NCI-H1694 treated with DMSO at 0.1 percent for 48 hours (cell line): ENCODE data around the gene PLK2.

Source experiments
- DNase-seq: peaks from one replicate; lab custom pipeline; 2025; lab: John Stamatoyannopoulos, UW

PLK2 gene

DNA sequence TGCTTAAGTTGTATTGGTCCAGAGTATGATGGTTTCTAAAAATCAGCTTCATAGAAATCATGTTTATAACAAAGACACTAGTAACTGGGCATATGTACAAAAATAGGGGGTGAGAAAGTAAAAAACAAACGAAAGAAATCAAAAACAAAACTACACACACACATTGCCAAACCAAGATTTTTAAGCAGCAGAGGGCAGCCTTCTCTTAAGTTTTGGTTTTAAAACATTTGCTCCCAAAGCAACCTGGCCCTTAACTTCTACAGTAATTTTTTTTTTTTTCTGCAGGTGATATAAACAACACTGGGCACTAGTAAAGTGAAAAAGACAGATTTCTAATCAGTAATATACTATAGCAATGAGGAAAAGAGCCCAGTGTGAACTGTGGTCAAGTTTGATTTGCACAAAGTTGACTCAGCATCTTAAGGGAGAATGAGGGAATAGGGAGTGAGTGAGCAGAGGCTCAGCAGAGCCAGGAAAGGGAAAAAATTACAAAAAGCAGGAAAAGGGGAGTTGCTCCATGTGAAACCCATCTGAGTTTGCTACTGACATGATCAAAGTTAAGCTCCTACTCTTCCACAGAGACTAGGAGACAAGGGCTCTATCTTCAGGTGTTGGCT, 18.0 kb upstream of the PLK2 start:
- DNase-seq: no peak

DNA sequence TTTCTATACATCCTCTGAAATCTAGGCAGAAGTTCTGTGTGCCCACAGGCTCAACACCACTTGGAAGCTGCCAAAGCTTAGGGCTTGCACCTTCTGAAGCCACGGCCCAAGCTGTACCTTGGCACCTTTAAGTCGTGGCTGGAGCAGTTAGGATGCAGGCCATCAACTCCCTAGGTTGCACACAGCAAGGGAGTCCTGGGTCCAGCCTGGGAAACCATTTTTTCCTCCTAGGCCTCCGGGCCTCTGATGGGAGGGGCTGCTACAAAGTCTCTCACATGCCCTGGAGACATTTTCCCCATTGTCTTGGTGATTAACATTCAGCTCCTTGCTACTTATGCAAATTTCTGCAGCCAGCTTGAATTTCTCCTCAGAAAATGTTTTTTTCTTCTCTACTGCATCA, 15.5 kb upstream of the PLK2 start:
- no peak for DNase-seq

DNA sequence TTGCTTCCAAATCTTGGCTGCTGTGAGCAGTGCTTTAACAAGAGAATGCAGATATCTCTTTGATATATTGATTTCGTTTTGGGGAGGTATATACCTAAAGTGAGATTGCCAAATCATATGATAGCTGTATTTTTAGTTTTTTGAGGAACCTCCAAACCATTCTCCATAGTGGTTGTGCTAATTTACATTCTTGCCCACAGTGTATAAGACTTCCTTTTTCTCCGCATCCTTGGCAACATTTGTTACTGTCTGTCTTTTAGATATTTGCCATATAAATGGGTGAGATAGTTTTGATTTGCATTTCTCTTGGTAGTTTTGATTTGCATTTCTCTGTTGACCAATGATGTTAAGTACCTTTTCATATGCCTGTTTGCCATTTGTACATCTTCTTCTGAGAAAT, 10.0 kb upstream of the PLK2 start:
- DNase-seq: no peak

DNA sequence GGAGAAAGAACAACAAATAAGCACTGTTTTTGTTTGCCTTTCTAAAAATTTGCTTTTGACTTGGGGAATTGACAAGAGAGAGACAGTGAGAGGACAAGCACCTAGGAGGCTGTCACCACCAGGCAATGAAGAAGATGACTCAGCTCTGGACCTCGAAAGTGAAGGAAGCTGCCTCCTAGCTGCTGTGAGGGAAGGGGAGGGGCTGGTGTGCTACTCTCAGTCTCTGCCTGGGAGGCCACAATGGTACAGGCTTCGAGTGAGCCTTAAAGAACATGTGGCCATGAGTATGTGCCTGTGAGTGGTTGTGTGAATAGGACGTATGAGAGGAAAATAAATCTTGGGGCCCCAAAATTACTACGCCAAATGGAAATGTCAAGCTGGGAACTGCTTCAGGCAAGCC, 7.1 kb upstream of the PLK2 start:
- no peak for DNase-seq

DNA sequence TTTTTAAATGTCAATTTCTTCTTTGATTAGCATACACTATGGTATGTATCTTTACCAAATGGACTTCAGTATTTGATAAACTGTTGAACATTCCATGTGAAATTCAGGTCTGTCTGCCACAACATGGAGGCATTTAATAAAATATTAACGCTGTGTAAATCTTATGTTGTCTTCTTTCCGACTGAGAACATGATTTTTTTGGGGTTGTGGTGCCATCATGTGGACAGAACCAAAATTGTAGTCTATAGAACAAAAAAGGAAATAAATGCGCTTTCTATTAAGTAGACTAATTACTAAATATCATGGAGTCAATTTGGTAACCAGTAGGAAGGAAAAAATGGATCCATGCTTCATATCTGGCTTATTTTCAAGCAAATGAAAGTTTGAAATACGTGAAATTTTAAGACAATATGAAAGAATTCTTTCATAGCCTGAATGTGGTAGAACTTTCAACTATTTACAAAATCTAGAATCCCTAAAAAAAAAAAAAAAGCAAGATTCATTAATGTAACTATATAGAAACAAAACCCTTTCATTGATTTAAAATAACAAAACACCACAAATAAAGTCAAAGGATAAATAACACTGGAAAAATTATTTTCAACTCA, 2.8 kb upstream of the PLK2 start:
- DNase-seq: peak; percentile 66

DNA sequence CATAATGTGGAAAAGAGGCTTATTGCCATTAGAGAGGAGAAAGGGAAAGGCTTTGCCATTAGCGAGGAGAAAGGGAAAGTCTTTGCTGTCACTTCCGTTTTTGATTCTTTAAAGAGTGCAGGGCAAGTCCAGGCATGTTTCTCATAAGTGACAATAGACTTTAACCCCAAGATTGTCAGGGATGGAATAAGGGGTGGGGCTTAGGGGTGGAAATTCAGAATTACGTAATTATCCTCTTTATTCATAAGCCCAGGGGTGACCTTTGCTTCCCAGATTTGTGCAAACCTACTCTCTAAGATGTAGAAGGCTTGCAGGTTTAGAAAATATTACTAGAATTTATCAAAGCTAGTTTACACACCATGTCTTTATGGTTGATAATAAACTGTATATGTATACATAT, 2.3 kb upstream of the PLK2 start:
- no peak for DNase-seq

DNA sequence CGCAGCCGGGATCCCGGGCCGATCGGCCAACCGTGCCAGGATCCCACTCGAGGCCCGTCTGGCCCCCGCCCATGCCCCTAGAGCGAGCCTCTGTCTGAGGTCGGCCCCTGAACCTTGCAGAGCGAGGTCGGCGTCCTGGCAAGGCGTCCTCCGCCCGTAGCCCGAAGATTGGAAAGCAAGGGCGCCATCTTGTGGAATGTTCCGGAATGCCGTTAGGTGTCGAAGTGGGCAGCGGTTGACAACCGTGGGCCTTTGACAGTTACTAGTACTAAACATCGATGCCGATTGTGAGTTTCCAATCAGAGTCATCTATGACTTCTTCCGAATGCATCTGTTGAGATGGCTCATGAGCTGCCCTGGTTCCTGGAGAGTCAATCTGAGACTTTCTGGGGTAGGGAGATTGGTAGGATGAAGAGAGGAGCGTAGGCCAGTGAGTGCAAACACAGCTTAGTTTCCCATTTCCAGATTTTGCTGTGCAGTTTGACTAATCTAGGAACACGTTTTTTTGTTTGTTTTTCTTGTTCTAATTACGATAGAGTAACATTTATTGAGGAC, 923 bp upstream of the PLK2 start:
- DNase-seq: peak; percentile 67

DNA sequence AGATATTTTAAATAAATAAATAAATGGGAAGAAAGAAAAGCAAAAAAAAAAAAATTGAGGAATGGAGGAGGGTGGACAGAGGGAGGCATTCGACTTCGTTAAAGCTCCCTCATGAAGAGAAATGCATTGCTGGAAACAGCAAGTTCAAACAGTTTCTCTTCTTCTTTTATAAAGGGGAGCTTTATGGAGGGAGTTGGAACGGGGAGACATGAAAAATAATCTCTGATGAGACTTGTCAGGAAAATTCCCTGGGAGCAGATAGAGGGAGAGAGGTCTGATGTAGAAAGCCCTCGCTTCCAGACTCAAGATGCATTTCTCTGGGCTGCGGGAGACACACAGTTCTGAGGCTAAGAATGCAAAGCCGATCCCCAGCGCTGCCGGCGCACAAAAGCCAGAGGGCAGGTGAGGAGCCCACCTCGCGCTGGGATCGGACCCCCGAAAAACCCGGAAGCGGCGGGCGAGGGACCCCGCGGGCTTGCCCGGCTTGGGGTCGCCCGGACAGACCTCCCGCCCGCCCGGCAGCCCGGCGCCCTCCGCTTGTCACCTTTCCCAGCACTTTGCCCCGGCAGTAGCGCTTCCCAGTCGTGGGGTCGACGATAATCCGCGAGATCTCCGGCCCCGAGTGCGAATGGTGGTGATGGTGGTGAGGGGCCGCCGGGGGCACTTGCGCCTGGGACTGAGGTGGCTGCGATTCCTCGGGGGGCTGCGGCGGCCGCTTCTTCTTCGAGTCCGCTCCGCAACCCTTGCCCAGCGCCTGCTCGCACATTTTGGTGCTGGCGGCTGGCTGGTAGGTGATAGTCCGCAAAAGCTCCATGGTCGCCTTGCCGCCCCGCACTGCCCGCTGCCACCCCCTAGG, 512 bp downstream of the PLK2 start:
- no peak for DNase-seq

DNA sequence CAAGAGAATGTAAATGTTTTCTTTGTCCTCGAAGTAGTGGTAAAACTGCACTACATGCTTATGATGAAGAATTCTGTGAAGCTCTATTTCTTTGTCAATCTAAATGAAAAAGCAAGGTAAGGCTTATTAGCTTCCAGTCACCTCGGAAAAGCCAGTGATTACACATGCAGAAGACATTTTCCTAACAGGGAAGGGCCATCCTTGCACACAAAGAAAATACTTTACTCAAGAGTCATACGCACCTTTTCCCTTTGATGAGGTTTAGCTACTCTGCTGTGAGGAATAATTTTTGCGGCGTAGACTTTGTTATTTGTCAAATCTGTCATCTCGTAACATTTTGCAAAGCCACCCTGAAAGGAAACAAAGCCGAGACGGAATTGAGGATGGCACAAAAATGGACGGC, 1.1 kb downstream of the PLK2 start:
- no peak for DNase-seq

DNA sequence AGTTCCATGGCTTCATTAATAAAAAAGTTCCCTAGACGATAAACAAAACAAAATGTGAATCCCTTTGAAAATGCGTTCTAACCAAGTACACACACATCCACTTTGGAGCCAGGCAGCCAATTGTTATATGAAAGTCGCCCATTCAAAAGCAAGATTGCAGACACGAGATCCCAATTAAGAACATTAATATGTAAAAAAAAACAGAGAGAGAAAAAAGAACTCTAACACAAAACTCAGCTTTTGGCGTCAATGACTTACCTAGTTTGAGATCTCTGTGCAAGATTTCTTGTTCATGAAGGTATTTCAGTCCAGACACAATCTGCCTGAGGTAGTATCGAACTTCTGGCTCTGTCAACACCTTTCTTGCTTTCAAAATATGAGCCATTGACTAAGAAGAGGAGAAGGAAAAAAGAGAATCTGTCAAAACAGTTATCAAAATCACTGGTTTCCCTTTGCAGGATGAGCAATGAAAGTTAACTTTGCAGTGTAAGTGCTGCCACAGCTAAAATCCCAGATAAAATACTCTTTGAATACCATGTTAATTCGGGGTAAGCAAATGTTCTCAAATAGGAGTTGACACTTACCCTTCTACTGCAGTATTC, 1.6 kb downstream of the PLK2 start:
- no peak for DNase-seq

DNA sequence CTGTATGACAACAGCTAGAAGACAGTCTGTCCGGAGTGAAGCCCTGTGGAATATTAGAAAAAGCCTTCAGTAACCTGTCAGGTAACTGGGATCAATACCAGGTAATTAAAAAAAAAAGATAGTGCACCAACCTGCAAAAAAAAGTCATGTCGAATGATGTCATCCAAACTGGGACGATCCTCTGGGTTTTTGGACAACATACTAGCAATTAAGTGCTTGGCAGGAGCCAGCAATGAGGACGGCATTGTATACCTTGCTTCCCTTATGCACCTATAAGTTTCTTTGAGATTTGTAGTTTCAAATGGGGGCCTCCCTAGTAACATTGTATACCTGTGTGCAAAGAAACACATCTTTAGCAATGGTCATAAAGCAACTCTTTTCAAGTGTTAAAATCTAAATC, 2.8 kb downstream of the PLK2 start:
- no peak for DNase-seq

DNA sequence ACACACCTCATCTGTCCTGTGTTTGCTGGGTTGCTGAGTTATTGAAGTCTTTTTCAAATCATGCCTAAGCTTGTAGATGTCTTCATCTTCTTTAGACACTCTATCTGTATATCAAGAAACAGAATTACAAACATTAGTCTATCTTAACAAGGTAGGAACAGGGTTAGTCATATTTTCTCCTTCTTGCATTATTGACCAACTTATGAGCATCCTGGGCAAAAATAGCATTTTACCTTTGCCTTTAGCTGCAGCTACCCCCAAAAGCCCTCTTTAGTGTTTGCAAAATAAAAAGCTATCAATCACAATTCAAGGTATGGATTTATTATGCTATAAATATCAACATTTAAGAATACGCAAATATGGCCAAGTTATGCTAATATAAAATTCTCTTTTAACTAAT, 3.4 kb downstream of the PLK2 start:
- DNase-seq: no peak

DNA sequence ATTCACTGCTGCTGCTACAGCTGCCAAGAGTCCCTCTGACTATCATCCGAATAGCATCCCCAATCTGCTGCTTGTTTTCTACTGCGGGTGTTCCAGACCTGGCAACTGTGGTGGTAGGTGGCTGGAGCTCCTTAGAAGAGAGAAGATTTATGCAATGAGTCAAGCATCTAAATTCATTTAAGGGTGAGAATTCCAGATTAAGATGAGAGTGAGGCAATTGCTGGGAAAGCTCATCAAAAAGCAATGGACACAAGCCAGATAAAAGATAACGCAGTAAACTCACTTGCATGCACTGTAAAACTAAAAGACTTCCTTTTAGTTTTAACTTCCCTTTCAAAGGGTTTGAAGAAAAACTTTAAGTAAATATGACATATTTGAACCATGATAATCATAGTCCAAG, 3.9 kb downstream of the PLK2 start:
- no peak for DNase-seq

DNA sequence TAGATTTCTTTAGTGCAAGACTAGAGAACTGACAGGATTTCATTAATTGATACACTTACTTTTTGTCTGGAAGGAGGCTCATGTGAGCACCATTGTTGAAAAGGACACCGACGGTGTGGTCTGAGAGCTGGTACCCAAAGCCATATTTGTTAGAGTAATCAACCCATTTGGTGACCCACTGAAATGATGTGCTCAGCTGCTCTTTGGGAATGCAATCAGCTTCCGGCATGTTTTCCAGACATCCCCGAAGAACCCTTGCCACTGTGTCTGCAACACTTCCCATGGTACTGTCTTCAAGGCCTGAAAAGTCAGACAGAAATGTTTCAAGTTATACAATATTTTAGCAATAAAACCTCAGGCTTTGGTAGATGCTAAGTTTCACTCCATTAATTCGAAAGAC, 4.4 kb downstream of the PLK2 start:
- no peak for DNase-seq

DNA sequence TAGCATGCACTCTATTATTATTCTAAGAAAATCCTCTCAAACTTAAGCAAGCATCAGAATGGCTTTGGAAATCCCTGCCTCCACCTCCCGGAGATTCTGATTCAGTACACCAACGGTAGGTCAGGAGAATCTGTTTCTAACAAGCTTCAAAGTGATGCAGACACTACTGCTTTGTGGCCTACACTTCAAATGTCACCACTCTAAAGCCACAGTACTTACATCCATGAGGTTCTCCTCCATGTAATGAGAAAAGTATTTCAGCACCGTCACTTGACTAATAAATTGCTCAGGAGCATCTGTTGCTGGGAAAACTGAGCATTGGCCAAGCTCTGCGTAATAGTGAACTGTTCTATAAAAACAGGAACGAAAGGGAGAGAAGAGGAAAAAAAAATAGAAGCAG, 4.8 kb downstream of the PLK2 start:
- no peak for DNase-seq

DNA sequence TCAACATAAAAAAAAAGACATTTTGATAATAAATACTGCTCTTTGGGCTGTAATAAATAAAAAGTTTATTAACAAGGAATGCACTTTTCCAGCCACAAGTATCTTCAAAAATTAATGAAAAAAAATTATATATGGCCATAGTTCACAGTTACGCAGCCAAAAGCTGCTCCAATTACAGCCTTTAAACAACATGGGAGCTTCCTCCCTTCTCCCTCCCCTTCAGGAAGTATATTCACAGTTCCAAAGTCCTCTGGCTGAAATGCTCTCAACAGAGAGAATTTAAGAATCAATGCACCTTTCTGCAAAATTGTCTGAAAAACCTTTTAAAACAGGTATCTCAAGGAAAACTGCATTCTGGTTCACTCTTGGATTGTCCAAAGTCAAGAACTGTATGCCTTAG, 5.9 kb downstream of the PLK2 start:
- DNase-seq: no peak

DNA sequence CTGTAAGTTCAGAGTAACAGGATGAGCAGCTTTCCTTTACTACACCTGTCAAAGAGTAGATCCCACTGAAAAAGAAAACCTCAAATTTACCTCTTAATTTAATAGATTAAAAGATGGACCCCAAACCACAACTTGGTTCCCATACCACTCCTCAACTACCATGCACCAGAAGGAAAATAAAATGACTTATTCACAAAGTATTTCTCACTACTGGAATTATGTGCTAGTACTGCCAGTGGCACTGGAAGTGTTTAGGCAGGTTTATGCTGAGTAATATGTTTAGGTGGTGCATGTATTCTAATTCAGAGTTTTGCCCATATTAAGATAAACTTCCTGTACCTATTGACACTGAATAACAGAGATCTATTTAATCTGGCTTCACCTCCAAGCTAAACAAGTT, 6.6 kb downstream of the PLK2 start:
- no peak for DNase-seq

DNA sequence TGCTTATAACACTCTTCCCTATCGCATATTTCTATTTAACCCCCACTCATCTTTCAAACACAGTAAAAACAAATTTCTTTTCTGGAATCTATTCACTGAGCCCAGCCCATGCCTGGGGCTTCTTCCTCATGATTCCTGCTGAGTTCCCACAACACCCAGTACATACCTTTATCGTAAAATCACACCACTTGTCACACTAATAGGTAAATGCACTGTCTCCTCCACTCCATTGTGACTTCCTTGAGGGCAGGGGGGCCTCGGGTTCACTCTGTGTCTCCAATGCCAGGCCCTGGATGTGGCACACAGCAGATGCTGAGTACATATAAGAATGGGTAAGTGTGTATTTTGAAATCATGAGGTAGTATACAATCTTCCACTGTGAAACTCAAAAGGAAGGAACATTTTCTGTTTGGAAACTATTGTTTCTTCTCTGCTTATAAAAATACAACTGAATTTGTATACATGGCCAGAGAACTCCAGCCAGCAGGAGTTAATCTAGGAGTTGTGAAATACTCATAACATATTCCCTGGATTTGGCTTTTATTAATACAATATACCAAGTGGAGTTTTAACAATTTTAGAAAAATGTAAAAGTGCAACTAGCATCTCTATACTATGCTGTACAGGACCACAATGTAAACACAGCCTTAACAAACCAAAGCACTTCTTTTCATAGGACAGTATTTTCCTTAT, 7.2 kb downstream of the PLK2 start:
- DNase-seq: no peak

DNA sequence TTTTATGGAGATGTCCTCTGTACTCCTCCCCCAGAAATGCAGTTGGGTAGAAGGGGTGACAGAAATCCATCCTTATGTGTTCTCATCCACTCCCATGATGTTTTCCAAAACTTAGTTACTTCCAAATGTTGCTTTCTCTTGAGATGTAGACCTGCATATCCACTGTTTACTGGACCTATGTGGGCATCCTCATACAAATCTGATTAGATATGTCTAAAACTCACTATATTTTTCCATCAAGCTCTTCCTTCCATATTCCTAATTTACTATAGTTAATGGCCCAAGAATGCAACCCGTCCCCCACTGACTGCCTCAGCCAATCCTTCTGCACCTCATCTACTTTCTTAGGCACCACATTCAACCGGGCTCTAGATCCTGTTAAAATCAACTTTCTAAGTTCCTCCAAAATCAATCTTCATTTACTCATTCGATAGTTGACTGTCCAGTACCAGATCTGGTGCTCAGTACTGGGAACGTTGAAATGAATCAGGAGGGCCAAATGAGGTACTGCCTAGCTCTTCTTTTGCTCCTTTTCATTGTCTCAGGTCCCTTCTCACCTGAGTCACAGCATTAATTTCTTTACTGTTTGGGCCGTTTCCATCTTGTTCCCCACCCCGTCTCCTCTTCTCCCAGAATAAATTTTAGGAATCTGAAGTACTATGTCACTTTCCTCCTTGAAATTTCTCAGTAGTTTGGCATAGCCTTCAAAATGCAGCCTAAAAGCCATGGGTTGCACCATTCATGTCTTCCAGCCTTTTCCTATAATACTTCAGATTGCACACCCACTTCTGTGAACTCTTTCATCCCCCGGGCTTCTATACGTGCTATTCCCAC, 7.9 kb downstream of the PLK2 start:
- DNase-seq: no peak

DNA sequence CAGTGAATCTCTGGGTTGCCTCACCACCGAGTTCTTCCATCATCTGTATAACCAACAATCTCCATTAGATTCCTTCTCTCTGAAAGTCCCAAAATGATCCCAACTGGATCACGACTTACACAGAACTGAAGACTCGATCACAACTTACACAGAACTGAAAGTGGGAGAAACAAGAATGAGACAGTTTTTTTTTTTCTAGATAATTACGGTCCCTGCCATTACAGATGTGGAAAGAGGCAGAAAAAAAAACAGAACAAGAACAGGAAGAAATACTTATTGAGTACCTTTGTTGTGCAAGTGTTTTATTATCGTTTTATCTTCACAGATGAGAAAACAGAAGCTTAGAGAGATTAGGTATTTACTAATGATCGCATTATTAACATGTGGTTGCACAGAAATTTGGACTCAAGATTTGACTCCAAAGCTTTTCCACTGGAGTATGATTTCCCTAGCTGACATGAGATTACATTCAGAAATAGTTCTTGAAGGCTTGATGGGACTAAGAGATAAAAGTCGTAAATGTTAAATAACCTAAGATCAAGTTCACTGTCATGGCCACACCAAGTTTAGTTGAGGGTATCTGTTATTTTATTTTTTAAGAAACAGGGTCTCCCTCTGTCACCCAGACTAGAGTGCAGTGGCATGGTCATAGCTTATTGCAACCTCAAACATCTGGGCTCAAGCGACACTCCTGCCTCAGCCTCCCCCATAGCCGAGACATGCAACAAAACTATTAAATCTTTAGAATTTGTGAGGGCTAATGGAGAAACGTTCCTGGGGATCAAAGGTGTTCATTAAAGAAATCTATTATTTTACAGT, 8.9 kb downstream of the PLK2 start:
- DNase-seq: no peak
